HG02678 (cell line): ENCODE data around the gene TNFRSF6B.

Experiments used
- ATAC-seq: cut with Tn5 transposase; IDR thresholded peaks from one replicate; pipeline ENCODE4 v1.9.1; 2021; ENCODE audit warnings: mild to moderate bottlenecking, moderate library complexity; ENCODE audit not compliant: unreplicated experiment

The TNFRSF6B gene

DNA sequence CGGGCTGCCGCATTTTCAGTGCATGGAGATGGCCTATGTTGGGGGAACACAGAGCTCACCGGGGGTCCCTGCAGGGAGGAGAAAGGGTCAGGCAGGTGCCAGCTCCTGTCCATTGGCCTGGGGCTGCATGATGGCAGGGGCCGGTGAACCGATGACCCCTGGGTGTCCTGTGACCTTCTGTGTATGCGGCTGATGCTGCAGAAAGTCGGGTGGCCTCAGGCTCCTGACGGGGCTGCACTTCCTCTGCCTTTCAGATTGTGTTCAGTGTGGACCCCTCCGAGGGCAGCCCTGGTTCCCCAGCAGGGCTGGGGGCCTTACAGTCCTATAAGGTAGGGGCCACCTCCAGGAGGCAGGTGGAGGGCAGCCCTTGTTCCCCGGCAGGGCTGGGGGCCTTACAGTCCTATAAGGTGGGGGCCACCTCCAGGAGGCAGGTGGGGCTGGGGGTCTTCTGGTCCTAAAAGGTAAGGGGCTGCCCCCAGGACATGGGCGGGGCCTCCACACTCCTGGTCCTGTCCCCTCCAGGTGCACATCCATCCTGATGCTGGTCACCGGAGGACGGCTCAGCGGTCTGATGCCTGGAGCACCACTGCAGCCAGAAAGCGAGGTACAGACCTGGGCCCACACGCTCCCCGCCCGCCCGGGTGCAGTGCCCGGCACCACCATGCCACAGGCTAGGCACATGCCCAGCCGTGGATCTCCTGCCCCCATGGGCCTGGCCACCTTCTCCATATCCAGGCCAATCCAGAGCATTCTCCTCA lies 11.0 kb upstream of the TNFRSF6B start:
- ATAC-seq, result no peak

DNA sequence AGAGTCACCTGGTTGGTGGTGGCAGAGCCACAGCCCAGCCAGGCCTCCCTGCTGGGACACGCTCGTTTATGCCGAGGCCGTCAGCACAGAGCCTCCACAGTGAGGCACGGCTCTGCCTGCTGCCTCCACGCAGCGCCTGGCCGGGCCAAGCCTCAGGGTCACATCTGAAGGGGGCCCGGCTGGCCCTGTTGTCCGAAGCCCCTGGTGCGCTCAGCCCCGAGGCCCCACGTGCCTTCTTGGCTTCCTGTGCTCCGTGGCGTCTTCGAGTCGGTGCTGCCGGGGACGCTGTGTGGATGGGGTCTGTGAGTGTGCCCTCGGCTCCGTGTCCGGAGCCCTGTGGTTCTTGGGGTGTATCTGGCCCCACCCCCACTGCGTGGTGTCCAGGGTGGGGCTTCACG lies 10.4 kb upstream of the TNFRSF6B start:
- ATAC-seq, result no peak

DNA sequence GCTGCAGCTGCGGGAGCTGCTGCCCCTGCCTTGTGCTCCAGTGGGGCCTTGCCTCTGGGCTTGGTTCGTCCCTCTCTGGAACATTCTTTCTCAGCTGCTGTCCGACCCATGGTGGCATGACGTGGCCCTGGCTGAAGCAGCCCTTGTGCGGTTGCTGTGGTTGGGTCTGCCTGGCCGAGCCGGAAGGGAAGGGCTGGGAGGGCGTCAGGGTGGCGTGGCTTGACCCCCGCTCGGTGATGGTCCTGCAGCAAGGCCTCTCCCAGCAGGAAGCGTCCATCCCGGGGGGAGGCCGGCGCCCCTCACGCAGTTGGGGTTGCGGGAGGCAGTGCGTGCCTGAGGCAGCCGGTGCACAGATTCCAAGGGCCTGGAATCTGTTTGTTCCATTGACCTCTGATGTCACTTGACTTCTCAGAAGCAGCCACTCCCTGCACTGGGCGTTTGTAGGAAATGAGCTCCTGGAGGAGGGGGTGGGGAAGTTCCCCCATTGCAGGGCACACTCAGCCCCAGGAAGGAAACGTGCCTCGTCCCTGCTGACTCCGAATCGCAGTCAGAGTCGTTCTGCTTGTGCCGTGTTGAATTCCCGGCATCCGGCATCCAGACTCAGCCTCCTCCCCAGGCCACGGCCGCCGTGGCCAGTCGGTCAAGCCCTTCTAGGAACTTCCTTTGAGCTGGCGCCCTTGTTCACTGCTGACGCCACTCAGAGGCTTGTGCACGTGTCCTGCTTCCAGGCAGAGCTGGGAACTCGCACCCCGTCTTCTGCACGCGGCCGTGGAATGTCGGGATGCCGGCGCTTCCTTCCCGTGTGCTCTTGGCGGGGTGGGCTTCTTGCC lies 9.7 kb upstream of the TNFRSF6B start:
- ATAC-seq, result no peak

DNA sequence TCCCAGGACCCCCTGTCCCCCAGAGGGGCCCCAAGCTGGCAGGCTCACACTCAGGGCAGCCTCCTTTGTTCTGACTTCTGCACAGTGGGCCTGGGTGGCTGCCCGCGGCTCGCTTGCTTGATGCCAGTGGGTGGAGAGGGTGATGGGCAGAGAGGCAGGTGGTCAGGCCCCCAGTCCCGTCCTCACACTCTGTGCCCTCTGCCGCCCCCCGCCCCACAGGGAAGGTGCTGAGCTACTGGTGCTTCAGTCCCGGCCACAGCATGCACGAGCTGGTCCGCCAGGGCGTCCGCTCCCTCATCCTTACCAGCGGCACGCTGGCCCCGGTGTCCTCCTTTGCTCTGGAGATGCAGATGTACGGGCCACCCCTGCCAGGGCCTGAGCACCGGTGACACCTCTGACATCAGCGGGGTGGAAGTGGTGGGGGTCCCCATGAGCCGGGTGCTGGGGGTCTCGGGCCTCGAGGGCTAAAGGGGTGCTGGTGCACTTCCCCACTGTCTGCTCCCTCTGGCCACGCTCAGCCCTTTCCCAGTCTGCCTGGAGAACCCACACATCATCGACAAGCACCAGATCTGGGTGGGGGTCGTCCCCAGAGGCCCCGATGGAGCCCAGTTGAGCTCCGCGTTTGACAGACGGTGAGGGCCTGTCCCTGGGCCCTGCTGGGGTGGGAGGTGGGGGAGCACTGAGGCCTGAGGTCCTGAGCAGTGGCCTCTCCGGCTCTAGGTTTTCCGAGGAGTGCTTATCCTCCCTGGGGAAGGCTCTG lies 8.9 kb upstream of the TNFRSF6B start:
- no peak for ATAC-seq

DNA sequence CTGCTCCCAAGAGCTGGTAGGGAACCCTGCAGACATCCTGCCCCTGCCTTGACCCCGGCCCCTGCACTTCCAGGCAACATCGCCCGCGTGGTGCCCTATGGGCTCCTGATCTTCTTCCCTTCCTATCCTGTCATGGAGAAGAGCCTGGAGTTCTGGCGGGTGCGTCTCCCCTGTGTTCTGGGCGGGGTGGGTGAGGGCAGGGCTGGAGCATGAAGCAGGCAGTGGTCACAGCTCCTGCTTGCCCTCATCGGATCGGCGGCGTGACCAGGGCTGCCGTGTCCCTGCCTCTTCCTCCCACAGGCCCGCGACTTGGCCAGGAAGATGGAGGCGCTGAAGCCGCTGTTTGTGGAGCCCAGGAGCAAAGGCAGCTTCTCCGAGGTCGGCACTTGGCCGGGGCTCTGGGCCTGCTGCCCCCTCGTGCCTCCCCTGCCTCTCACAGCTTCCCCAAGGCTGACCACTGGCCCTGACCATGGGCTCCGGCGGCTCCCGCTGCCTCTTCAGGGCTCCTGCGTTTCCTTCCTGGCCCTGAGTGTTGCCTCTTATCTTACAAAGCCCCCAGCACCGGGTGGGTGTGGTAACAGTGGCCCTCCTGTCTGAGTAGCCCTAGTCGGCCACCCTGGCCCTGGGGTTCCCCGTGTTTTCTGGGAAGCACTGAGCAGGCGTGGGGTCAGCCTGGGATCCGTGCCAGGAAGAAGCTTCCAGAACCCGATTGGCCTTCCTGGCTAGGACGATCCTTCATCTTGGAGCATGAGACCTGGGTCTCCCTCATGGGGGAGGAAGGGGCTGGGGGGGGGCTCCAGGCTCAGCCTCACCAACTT lies 8.0 kb upstream of the TNFRSF6B start:
- no peak for ATAC-seq

DNA sequence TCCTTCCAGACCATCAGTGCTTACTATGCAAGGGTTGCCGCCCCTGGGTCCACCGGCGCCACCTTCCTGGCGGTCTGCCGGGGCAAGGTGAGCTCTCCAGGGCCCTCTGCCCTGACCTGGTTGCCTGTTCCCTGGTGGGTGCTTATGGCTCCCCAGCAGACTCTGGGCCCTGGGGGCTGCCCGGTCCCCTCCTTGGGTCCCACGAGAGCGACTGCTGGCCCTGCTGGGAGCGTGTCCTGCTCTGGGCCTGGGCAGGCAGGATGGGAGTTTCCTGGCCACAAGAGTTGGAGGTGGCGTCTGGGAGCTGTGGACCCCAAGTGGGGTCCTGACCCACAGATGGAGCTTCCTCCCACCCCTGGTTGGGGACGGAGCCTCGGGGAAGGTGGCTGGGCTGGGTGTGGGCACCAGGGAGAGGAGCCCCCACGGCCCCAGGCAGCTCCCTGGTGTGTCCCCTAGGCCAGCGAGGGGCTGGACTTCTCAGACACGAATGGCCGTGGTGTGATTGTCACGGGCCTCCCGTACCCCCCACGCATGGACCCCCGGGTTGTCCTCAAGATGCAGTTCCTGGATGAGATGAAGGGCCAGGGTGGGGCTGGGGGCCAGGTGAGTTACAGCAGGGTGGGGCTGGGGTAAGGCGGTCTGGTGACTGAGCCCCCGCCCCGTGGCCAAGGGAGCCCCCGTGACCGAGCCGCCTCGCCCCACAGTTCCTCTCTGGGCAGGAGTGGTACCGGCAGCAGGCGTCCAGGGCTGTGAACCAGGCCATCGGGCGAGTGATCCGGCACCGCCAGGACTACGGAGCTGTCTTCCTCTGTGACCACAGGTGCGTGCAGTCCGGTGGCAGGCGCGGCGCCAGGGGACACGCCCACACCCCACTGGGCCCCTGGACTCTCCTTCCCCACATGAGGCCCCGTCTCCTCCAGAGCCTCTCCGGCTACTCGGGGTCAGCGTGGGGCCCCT lies 7.1 kb upstream of the TNFRSF6B start:
- no peak for ATAC-seq

DNA sequence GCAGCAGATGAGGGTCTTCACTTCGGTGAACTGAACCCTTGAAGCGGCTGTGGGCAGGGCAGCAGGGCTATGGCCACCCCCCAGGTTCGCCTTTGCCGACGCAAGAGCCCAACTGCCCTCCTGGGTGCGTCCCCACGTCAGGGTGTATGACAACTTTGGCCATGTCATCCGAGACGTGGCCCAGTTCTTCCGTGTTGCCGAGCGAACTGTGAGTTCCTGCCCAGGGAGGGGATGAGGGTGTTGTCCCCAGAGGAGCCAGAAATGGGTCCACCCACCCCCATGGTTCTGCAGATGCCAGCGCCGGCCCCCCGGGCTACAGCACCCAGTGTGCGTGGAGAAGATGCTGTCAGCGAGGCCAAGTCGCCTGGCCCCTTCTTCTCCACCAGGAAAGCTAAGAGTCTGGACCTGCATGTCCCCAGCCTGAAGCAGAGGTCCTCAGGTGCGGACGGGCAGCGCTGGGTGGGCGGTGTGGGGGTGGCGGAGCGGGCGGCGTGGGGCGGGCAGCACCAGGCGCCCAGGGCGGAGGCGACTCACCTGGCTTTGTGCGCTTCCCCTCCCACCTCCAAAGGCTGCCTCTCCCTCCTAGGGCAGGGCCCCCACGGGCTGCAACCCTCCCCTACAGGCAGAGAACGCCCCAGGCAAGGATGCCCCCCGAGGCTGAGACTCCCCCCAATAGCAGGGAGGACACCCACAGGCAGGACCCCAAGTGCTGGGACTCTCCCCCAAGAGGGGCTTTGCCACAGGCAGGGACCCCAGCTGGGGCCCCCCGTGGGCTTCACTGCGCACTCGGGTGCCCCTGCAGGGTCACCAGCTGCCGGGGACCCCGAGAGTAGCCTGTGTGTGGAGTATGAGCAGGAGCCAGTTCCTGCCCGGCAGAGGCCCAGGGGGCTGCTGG lies 6.2 kb upstream of the TNFRSF6B start:
- ATAC-seq, result no peak

DNA sequence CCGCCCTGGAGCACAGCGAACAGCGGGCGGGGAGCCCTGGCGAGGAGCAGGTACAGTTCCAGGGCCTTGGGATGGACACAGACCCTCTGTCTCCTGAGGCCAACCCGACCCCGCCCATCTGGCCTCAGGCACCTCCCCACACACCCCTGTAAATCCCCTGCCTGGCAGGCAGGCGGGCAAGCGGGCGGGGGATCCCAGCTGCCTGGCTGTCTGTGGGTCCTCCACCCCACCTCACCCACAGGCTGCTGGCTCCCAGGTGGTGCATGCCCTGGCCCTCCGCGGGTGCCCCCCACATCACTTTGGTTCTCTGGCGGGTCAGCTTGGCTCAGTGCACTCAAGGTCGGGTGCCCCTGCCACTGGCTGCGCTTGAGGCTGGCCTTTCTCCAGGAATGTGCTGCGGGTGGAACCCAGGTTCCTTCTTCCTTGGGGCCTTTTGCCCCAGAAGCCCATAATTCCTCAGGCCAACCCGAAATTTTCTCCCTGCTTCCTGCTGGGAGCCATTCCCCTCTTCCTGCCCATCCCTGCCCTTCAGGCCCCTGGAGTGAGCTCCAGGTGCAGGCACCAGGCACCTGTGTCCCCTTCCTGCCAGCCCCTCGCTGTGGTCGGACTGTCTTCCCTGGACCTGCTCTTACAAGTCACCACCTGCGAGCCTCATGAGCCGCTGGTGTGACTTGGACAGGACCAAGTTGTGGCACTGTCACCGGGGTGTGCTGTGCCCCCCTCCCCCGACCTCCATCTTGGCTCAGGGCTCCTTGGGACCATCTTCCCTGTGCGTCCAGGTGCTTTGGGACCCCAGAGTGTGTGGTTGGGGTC lies 5.3 kb upstream of the TNFRSF6B start:
- no peak for ATAC-seq

DNA sequence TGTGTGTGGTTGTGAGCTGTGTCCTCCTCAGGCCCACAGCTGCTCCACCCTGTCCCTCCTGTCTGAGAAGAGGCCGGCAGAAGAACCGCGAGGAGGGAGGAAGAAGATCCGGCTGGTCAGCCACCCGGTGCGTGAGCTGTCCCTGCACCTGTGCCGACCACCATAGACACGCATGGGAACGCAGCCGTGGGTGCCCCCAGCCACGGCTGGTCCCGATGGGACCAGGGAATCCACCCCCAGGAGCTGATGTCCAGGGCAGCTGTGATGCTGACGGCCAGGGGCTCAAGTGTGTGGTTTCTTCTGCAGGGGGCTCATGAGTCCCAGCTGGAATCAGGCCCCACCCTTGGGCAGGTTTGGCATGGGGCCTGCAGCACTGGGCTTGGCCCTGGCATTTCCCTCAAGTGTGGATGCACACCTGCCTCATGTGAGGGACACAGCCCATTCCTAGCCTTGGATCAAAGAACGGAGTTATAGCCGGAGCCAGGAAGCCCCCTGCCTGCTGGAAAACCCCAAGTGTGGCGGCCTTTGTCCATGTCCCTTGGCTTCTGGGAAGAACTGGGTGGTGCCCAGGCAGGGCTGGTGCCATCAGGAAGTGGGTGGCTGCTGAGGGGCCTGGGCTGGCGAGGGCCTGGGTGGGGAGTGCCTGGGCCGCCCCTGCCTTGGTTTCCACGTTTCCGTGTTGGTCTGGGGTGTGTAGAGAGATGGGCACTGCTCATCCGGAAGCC lies 4.6 kb upstream of the TNFRSF6B start:
- no peak for ATAC-seq

DNA sequence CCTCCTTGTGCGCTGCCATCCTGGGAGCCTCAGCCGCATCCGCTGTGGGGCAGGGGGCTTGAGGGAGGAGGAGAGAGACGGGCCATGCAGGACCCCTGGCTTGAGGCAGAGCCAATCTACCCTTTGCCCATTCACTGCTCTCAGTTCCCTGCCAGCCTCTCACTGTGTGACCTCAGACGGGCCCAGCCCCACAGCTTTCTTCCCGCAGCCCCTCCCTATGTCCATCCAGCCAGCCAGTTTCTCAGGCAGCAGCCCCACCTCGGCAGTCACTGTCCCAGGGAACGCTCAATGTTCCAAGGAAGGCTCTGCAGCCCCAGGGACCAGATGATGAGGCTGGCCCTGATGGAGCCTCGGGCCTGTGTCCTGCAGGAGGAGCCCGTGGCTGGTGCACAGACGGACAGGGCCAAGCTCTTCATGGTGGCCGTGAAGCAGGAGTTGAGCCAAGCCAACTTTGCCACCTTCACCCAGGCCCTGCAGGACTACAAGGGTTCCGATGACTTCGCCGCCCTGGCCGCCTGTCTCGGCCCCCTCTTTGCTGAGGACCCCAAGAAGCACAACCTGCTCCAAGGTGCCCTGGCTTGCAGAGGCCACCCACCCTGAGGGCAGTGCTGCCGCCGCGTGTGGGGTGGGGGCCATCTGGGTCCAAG lies 3.9 kb upstream of the TNFRSF6B start:
- no peak for ATAC-seq

DNA sequence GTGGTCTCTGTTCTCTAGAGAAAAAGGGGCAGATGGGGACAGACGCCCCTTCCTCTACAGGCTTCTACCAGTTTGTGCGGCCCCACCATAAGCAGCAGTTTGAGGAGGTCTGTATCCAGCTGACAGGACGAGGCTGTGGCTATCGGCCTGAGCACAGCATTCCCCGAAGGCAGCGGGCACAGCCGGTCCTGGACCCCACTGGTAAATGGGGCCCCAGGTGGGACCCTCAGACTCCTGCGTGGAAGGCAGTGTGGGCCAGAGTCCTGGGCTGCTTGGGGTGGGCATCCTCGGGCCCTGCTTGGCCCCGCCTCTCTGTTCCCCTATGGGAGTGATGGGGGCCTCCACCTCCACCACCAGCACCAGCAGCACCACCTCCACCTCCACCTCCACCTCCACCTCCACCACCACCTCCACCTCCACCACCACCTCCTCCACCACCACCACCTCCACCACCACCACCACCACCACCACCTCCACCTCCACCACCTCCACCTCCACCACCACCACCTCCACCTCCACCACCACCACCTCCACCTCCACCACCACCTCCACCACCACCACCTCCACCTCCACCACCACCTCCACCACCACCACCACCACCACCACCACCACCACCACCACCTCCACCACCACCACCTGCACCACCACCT lies 3.2 kb upstream of the TNFRSF6B start:
- no peak for ATAC-seq

DNA sequence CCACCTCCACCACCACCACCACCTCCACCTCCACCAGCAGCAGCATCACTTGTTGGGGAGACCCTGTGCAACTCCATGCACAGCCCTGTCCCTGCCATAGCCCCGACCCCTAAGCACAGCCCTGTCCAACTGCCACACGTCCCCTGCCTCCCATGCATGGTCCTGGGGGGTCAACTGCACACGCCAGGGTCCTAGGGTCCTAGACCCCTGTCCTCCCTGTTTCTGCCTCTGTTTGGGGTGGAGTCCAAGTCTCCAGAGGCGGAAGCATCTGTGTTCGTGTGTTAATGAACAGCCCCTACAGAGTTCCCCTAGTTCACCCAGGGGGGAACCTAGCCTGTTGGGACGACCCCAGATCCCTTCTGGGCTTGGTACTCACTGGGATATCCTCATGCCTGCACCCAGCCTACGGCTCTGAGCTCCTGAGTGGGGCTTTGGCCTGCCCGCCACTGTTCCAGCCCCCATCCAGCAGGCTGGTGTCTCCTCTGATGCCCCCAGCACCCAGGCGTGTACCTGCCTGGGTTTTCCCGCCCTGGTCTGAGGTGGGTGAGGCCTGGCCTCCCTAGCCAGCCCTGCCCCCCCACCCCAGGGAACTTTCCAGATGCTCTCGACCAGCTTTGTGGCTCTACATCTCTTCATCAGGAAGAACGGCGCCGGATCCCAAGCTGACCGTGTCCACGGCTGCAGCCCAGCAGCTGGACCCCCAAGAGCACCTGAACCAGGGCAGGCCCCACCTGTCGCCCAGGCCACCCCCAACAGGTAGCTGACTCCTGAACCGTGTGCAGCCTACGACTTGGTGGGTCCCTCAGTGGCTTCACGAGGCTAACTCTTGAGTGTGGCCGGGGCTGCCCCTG lies 2.5 kb upstream of the TNFRSF6B start:
- no peak for ATAC-seq

DNA sequence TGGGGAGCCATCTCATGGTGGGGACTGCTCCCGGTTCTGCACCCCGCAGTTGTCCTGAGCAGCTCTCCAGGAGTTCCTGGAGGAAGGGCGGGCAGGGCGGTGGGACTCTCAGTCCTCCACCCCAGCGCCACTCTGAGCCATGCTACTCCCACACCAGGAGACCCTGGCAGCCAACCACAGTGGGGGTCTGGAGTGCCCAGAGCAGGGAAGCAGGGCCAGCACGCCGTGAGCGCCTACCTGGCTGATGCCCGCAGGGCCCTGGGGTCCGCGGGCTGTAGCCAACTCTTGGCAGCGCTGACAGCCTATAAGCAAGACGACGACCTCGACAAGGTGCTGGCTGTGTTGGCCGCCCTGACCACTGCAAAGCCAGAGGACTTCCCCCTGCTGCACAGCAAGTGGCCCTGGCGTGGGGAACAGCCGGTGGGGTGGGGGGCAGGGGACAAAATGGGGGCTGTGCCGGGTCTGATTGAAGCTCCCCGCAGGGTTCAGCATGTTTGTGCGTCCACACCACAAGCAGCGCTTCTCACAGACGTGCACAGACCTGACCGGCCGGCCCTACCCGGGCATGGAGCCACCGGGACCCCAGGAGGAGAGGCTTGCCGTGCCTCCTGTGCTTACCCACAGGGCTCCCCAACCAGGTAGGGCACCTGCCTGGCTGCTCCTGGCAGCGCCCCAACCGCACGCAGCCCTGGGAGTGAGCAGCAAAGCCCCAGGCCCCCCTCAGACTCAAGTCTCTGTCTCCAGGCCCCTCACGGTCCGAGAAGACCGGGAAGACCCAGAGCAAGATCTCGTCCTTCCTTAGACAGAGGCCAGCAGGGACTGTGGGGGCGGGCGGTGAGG lies 1.6 kb upstream of the TNFRSF6B start:
- ATAC-seq, result no peak
